ENCODE measurements around the gene WDR72.

The WDR72 gene

DNA sequence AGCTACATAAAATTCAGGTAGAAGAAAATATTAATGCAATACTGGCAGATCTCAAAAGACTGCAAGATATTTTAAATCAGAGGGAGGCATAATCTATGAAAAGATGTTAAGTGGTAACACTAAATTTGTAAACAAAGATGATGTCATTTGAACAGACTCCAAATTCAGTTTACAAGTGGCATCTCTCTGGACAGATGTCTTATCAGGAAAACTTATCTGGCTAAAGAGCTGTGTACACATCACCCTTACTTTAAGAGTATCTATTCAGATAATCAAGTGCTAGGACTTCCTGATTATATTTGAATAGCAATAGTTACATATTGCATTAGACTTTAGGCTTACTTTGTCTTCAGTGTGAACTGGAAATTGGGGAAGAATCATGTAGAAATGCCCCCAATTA is 231.5 kb downstream of the WDR72 start:
- DNase-seq = no peak

DNA sequence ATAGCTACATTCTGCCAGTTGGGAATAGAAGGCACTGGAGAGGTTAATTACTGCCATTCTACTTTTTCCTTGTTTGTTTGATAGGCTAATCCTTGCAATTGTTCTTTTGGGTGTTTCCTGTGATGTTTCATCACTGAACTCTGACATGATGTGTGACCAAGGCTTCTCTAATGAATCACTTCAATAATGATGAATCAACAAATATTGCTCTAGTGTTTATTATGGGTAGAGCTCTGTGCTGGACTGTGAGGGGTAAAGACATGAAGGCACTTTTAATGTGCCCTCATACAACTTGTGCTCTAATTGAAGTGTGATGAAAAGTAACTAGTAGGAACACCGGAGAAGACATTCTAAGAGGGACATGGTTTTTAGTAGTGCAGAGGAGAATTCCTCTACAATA is 233.6 kb downstream of the WDR72 start:
- DNase-seq = no peak

DNA sequence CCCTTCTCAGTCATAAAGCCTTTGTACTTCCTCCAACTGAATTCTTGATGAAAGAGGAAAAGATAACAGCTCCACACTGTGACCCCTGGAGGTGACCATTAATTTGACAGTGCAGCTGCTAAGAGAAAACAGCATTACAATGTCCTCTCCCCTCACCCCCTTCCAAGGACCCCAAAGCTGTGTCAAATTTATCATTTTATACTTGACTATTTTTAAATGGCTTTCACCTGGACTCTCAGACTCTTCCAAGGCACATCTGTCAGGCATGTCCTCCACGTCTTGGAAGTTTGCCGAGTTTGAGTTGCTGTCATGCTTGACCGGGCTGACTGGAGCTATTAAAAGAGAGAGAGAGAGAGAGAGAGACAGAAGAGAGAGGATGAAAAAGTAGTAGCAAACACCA is 236.5 kb downstream of the WDR72 start:
- DNase-seq = no peak

GRCh38 chr15:53520996-53521395 is 238.5 kb downstream of the WDR72 start:
- no peak for DNase-seq

GRCh38 chr15:53513431-53513830 is 246.0 kb downstream of the WDR72 start:
- DNase-seq = no peak

DNA sequence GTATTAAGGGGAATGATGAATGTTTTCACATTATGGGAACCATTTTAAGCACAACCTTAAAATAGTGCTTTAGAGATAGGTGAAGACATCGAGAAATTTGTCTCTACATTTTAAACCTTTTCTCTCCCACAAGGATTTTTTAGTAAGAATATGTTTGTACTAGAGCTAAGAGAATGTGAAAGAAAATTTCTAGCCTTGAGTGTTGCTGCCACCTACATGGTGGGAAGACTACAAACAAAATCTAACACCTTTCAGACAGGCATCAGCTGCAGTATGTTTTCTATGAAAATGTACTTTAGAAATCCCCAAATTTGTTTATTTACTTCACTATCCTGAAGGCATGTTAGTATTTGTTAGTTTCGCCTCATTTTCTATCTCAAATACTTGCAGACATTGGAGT is 247.4 kb downstream of the WDR72 start:
- no peak for DNase-seq

DNA sequence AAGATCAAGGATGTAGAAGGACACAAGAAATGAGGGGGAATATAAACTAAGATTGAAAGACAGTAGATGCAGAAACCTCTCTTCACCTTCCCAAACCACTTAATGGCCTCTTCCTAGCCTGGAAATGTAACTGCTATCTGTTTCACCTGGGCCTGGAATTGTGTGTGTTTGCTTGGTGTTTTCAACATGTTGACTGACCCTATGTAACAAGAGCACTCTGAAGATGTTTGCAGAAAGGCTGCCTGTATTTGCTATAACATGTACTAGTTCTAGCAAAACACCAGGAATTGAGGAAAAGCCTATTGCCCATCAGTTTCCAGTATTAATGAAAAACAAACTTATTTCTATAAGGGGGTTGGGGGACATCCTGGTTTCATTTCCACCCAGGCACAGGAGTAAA is 248.3 kb downstream of the WDR72 start:
- no peak for DNase-seq

DNA sequence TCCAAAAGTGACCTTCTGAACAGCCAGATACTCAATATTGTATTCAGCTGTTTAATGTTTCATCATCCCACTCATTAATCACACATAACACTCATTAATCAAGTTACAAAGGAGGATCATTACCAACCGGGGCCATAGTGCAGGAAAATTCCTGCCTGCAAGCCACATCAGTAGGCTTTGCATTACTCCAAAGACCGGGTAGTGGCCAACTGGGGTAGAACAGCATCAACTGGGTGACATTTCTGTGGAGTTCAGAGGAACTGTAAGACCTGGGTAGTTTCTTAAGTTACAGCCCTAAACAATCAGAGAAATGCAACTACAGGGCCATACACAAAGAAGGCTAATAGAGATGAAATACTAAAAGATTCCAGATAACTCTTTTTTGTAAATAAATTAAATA is 253.1 kb downstream of the WDR72 start:
- DNase-seq = no peak

GRCh38 chr15:53498996-53499395 is 260.5 kb downstream of the WDR72 start:
- DNase-seq = no peak

GRCh38 chr15:53490341-53490740 is 269.1 kb downstream of the WDR72 start:
- no peak for DNase-seq

DNA sequence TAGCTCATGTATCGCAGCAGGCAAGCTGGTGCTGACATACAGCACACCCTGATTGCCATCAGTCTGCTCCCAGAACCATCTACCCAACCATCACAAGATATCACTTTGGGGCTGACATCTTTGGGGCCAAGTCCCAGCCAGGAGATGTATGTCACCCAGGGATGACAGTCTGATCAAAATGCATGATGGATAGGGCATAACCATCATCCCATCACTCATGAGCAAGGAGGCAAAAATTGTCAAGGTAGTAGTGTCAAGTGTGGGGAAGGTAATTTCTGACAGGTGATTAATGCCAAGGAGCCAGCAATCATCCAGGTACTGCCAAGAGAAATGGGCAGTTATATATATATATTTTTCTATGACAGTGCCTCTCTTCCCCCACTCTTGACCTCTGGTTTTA is 277.4 kb downstream of the WDR72 start:
- DNase-seq = no peak

GRCh38 chr15:53477981-53478766 is 281.3 kb downstream of the WDR72 start:
- no peak for DNase-seq

GRCh38 chr15:53473886-53474285 is 285.6 kb downstream of the WDR72 start:
- no peak for DNase-seq

DNA sequence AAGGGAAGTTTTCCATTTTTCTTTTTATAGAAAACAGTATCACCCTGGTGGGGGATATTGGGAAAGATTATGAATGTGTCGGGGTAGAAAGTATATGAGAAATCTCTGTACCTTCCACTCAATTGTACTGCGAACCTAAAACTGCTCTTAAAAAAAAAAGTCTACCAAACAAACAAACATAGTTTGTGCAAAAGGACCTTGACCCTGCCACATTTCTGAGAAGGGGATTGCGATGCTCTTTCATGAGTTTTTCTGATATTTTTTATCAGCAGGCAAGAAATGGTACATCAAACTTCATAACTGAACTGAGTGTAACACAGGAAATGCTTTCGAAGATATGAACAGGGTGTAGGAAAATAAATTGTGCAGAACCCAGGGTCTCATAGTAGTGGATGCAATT is 286.0 kb downstream of the WDR72 start:
- no peak for DNase-seq

DNA sequence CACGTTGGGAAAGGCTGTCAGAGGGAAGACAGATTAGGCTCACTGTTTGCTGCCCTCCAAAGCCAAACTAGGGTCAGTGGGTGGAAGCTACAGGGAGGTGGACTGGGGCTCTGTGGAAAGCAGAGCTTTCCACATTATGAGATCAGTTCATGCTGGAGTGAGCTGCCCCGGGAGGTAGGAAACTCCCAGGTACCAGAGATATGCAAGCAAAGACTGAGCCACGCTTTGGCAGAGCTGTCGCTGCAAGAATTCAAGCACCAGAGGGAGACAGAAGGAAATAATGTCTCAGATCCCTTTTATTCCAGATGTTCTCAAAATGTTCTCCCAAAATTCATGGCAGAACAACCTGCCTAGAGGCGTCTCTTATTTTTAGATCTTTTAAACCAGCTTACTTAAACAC is 286.6 kb downstream of the WDR72 start:
- no peak for DNase-seq

- no peak for DNase-seq
Observed at GRCh38 chr15:53472210-53472609, 287.3 kb downstream of the WDR72 start.

- no peak for DNase-seq
Observed at GRCh38 chr15:53470743-53471142, 288.7 kb downstream of the WDR72 start.

- DNase-seq = no peak
Observed at GRCh38 chr15:53469422-53469821, 290.0 kb downstream of the WDR72 start.
